ENCODE data around the gene SPATA6L. TPM values are rescaled to one million over a fixed set of nuclear protein-coding genes. Genes with fewer than 3 reads are reported as not detected.

The SPATA6L gene
- total and polyA plus RNA-seq, 9 of the 15 experiments (the other 6 are each of a cell fraction or from before 2014, with no cell fraction given) = 0.03 to 1.00 (median 0.08) TPM; not detected in 4

GRCh38 chr9:4679268-4680172 lies 13.2 kb upstream of the SPATA6L start, which contains the start of gene CDC37L1 (continued):
- TF ChIP-seq MAZ (CRISPR knock-in tag; conservative IDR thresholded peaks at IDR 0.05 in 1 of 2, IDR thresholded peaks at IDR 0.05 in 1 of 2) (peak; percentile 44 to 76; a peak in 3 of 4 replicates), ATF2 (CRISPR knock-in tag; IDR thresholded peaks at IDR 0.05) (no peak), E2F8 (IDR thresholded peaks at IDR 0.05; ENCODE audit: low read depth, partially characterized antibody) (no peak), MBD2 (IDR thresholded peaks at IDR 0.05; ENCODE audit: borderline replicate concordance, low read depth) (peak; percentile 40; the same call in 1 of the 2 replicates), TBP (optimal IDR thresholded peaks at IDR 0.05; ENCODE audit: low read depth, low read length) (peak; percentile 94), GABPB1 (CRISPR knock-in tag; IDR thresholded peaks at IDR 0.05) (peak; percentile 97), FOXK2 (conservative IDR thresholded peaks at IDR 0.05 in 1 of 2, IDR thresholded peaks at IDR 0.05 in 1 of 2; ENCODE audit: low read depth in 2 of 2) (peak; percentile 40 to 42; a peak in 3 of 4 replicates), RBFOX2 (IDR thresholded peaks at IDR 0.05; ENCODE audit: low read depth, low read length) (peak; percentile 97), NR2F6 (CRISPR knock-in tag; IDR thresholded peaks at IDR 0.05) (no peak), NBN (IDR thresholded peaks at IDR 0.05; ENCODE audit: low read depth) (peak; percentile 60; the same call in 1 of the 2 replicates), TRIM24 (IDR thresholded peaks at IDR 0.05) (no peak), ZNF699 (CRISPR knock-in tag; IDR thresholded peaks at IDR 0.05; ENCODE audit: insufficient replicate concordance) (no peak), ZNF449 (CRISPR knock-in tag; IDR thresholded peaks at IDR 0.05) (no peak), BRD9 (IDR thresholded peaks at IDR 0.05; ENCODE audit: low read depth, partially characterized antibody) (peak; percentile 34), NR2C1 (IDR thresholded peaks at IDR 0.05) (no peak), NR2C1 (tag; IDR thresholded peaks at IDR 0.05) (peak; percentile 71), NRF1 (conservative IDR thresholded peaks at IDR 0.05 in 1 of 2, IDR thresholded peaks at IDR 0.05 in 1 of 2) (peak; percentile 59 to 66), ESRRA (IDR thresholded peaks at IDR 0.05; ENCODE audit: borderline replicate concordance, low read depth) (peak; percentile 43; the same call in 1 of the 2 replicates), SRSF9 (IDR thresholded peaks at IDR 0.05; ENCODE audit: borderline replicate concordance, low read depth, low read length) (no peak), ZNF395 (CRISPR knock-in tag; IDR thresholded peaks at IDR 0.05) (peak; percentile 54; the same call in 1 of the 2 replicates)

Data from K562 (cell line).